ENCODE results near the gene BARX2.

Gene BARX2

DNA sequence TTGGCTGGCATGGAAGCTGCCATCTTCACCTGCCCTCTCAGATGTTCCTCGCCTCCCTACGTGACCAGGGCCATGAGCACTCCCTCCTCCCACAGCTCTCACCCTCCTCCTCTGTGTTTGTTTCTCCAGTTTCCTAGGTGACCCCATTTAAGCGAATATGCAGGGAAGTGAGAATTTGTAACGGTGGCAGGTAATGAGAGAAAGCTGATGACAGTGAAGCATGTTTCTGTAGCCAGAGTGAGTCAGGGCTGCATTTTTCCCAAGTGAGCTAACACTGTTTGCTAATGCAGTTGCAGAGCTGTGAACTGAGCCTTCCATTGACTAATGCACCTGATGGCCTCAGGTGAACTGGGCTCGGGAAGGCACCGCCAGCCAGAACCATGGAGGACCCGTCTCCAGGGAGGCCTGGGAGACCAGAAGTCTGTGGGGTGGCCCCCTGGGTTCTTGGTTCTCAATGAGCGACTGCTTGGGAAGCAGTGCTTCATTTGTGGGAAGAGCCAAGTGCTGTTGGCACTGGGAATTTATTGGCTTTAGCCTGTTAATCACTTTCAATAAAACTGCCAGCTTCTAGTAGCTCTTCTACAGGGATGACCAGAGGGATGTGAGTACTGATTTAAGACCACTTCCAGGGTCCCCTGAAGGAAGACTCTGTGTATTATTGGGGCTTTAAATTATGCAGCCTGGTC is 64.5 kb downstream of the BARX2 start:
- Histone ChIP-seq H3K27me3 (ENCODE audit: low read length) (no peaks in the 10 kb centered on the region), H3K4me3 (ENCODE audit: insufficient read depth, low read length, poor library complexity, severe bottlenecking) (no peak overlapping the region), H4K20me1 (ENCODE audit: low read depth, low read length) (no peaks in the 10 kb centered on the region), H3K9ac (ENCODE audit: low read length) (no peak overlapping the region), H3F3A (ENCODE audit: insufficient read depth) (no peaks in the 10 kb centered on the region), H3K36me3 (ENCODE audit: low read length) (no peaks in the 10 kb centered on the region), H2AFZ (ENCODE audit: low read depth, low read length, severe bottlenecking) (no peak overlapping the region), H3K4me2 (ENCODE audit: low read depth, low read length, poor library complexity, severe bottlenecking) (no peak overlapping the region), H3K79me2 (ENCODE audit: insufficient read depth, low read length) (no peaks in the 10 kb centered on the region), H3K9me3 (ENCODE audit: insufficient read depth, low read length) (no peaks in the 10 kb centered on the region), H3K27ac (ENCODE audit: low read depth, low read length) (no peak overlapping the region), H3K9me2 (replicated peaks; ENCODE audit: insufficient read depth, low read length) (no peaks in the 10 kb centered on the region)
- TF ChIP-seq, protein P1, sequence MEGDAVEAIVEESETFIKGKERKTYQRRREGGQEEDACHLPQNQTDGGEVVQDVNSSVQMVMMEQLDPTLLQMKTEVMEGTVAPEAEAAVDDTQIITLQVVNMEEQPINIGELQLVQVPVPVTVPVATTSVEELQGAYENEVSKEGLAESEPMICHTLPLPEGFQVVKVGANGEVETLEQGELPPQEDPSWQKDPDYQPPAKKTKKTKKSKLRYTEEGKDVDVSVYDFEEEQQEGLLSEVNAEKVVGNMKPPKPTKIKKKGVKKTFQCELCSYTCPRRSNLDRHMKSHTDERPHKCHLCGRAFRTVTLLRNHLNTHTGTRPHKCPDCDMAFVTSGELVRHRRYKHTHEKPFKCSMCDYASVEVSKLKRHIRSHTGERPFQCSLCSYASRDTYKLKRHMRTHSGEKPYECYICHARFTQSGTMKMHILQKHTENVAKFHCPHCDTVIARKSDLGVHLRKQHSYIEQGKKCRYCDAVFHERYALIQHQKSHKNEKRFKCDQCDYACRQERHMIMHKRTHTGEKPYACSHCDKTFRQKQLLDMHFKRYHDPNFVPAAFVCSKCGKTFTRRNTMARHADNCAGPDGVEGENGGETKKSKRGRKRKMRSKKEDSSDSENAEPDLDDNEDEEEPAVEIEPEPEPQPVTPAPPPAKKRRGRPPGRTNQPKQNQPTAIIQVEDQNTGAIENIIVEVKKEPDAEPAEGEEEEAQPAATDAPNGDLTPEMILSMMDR (IDR thresholded peaks at IDR 0.05; ENCODE audit: insufficient read depth, low read length, poor library complexity, severe bottlenecking), result no peak
- no peak for TF ChIP-seq EZH2phosphoT487 (conservative IDR thresholded peaks at IDR 0.05; ENCODE audit: low read length)

DNA sequence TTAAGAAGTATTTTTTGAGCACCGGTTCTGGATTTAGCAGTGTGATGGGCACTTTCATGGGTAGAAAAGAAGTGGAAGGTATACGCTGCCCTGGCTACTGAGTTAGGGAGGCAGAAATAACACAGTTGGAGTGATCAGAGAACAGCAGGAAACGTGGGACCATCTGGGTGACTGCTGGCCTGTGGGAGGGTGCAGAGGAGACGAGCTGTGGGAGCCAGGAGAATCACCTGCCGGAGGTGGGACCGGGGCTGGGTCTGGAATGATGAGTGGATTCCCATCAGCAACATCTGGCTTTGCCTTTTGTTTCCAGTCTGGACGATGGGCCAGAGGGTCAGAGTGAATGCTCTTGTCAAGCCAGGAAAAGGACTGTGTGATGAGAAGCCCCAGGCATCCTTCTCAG is 66.5 kb downstream of the BARX2 start:
- Histone ChIP-seq H3K36me3 (ENCODE audit: low read length) (no peaks in the 10 kb centered on the region), H4K20me1 (ENCODE audit: low read depth, low read length) (no peaks in the 10 kb centered on the region), H3K9ac (ENCODE audit: low read length) (no peak overlapping the region), H3K4me3 (ENCODE audit: insufficient read depth, low read length, poor library complexity, severe bottlenecking) (no peak overlapping the region), H3K27ac (ENCODE audit: low read depth, low read length) (no peak overlapping the region), H3K79me2 (ENCODE audit: insufficient read depth, low read length) (no peaks in the 10 kb centered on the region), H3K9me2 (replicated peaks; ENCODE audit: insufficient read depth, low read length) (no peaks in the 10 kb centered on the region), H3K9me3 (ENCODE audit: insufficient read depth, low read length) (no peaks in the 10 kb centered on the region), H3F3A (ENCODE audit: insufficient read depth) (no peaks in the 10 kb centered on the region), H3K4me2 (ENCODE audit: low read depth, low read length, poor library complexity, severe bottlenecking) (no peak overlapping the region), H2AFZ (ENCODE audit: low read depth, low read length, severe bottlenecking) (no peak overlapping the region), H3K27me3 (ENCODE audit: low read length) (no peaks in the 10 kb centered on the region)
- TF ChIP-seq EZH2phosphoT487 (conservative IDR thresholded peaks at IDR 0.05; ENCODE audit: low read length), result no peak
- TF ChIP-seq, protein P1 (IDR thresholded peaks at IDR 0.05; ENCODE audit: insufficient read depth, low read length, poor library complexity, severe bottlenecking), result no peak

DNA sequence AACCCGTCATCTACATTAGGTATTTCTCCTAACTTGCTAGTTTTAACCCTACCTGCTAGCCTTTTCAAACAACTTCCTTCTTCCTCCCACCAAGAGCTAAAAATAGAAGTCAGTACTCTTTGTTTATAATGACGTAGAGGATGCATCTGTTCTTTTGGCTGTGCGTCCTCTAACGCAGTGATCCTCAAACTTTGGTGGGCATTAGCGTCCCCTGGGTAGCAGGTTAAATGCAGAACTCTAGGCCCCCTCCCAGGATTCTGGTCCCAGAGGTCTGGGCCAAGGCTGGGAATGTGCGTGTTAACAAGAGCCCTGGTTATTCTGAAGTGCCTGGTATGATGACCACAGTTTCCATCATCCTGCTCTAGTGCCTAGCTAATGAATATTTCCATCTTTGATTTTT is 67.6 kb downstream of the BARX2 start:
- no peaks in the 10 kb centered on the region for H3K27me3 ChIP-seq (ENCODE audit: low read length)
- H3K36me3 ChIP-seq (ENCODE audit: low read length), result no peaks in the 10 kb centered on the region
- H3K27ac ChIP-seq (ENCODE audit: low read depth, low read length), result no peak overlapping the region
- no peak overlapping the region for H3K4me3 ChIP-seq (ENCODE audit: insufficient read depth, low read length, poor library complexity, severe bottlenecking)
- H3K9me2 ChIP-seq (replicated peaks; ENCODE audit: insufficient read depth, low read length), result no peaks in the 10 kb centered on the region
- no peaks in the 10 kb centered on the region for H3K9me3 ChIP-seq (ENCODE audit: insufficient read depth, low read length)
- no peak overlapping the region for H3K4me2 ChIP-seq (ENCODE audit: low read depth, low read length, poor library complexity, severe bottlenecking)
- no peaks in the 10 kb centered on the region for H3K79me2 ChIP-seq (ENCODE audit: insufficient read depth, low read length)
- no peaks in the 10 kb centered on the region for H4K20me1 ChIP-seq (ENCODE audit: low read depth, low read length)
- H3K9ac ChIP-seq (ENCODE audit: low read length), result no peak overlapping the region
- no peaks in the 10 kb centered on the region for H3F3A ChIP-seq (ENCODE audit: insufficient read depth)
- no peak overlapping the region for H2AFZ ChIP-seq (ENCODE audit: low read depth, low read length, severe bottlenecking)
- TF ChIP-seq EZH2phosphoT487 (conservative IDR thresholded peaks at IDR 0.05; ENCODE audit: low read length), result no peak
- TF ChIP-seq, protein P1 (IDR thresholded peaks at IDR 0.05; ENCODE audit: insufficient read depth, low read length, poor library complexity, severe bottlenecking), result no peak

Data from SU-DHL-6 (cell line).